ENCODE measurements around the gene RMI2. TPM values are rescaled to one million over a fixed set of nuclear protein-coding genes. Genes with fewer than 3 reads are reported as not detected.
A peak's percentile ranks its signal among the peaks of the same experiment; 100 is the strongest.
"Not testable (repeated sequence)": the region's sequence is repeated elsewhere in the genome, so short reads cannot be mapped to it uniquely, and the experiment has no call there.

RMI2 gene
- total RNA-seq, 6 donors from 2014 or later, result 2.6 to 6.3 (median 2.7) TPM

DNA sequence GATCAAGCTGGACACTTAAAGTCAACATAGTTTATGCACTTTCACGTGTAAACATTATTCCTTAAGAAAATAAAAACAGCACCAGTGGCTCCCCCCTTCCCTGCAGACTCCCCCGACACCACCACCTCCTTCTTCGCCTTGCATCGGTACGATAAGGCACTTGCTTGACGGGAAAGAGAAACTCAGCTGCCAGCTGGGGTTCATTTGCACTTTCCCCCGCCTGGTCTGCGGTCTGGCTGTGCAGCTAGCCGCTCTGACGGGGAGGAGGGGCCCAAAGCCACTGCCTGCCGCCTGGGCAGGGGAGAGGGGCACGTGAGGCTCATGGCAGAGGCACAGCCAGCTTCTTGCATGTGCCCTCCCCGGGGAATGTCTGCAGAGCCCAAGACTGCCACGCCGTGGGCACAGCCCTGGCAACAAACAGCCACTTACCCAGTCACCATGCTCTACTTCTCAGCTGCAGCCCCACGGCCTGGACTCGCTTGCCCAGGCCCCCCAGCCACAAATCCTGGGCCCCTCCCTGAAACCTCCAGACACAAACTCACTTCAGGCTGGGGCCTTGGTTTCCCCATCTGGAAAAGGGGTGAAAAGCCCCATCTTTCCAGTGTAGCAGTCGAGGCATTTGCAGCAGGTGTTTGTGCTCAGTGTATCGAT is 47.6 kb upstream of the RMI2 start:
- whole genome bisulfite sequencing, 2 donors, result 6 to 14% methylated on average over 10 to 18 of the region's 19 CpGs
- ATAC-seq (ENCODE audit: low FRiP score in 2 of 2), result peak; percentile 81 to 91
- no peaks in the 10 kb centered on the region for H3K36me3 ChIP-seq
- DNase-seq, result peak; percentile 87 to 94
- no peaks in the 10 kb centered on the region for H3K27me3 ChIP-seq
- peaks cover 15 to 22% (median 19%) of the 10 kb centered on the region in 4 donors for H3K4me1 ChIP-seq
- peak overlapping the region in 2 of 4 donors; percentile 17 to 21 for H3K4me3 ChIP-seq
- TF ChIP-seq POLR2AphosphoS5 (IDR thresholded peaks at IDR 0.05), result peak; percentile 39 to 64
- TF ChIP-seq, protein P1, sequence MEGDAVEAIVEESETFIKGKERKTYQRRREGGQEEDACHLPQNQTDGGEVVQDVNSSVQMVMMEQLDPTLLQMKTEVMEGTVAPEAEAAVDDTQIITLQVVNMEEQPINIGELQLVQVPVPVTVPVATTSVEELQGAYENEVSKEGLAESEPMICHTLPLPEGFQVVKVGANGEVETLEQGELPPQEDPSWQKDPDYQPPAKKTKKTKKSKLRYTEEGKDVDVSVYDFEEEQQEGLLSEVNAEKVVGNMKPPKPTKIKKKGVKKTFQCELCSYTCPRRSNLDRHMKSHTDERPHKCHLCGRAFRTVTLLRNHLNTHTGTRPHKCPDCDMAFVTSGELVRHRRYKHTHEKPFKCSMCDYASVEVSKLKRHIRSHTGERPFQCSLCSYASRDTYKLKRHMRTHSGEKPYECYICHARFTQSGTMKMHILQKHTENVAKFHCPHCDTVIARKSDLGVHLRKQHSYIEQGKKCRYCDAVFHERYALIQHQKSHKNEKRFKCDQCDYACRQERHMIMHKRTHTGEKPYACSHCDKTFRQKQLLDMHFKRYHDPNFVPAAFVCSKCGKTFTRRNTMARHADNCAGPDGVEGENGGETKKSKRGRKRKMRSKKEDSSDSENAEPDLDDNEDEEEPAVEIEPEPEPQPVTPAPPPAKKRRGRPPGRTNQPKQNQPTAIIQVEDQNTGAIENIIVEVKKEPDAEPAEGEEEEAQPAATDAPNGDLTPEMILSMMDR (IDR thresholded peaks at IDR 0.05), result peak in 3 of 6 experiments; percentile 16 to 37 (median 33)
- peak in 1 of 4 donors; percentile 25 for TF ChIP-seq EP300 (IDR thresholded peaks at IDR 0.05)
- TF ChIP-seq POLR2A (IDR thresholded peaks at IDR 0.05), result peak in 1 of 4 donors; percentile 19
- H3K27ac ChIP-seq, result peak overlapping the region; percentile 41 to 62 (median 60)
- H3K9me3 ChIP-seq, result no peaks in the 10 kb centered on the region

DNA sequence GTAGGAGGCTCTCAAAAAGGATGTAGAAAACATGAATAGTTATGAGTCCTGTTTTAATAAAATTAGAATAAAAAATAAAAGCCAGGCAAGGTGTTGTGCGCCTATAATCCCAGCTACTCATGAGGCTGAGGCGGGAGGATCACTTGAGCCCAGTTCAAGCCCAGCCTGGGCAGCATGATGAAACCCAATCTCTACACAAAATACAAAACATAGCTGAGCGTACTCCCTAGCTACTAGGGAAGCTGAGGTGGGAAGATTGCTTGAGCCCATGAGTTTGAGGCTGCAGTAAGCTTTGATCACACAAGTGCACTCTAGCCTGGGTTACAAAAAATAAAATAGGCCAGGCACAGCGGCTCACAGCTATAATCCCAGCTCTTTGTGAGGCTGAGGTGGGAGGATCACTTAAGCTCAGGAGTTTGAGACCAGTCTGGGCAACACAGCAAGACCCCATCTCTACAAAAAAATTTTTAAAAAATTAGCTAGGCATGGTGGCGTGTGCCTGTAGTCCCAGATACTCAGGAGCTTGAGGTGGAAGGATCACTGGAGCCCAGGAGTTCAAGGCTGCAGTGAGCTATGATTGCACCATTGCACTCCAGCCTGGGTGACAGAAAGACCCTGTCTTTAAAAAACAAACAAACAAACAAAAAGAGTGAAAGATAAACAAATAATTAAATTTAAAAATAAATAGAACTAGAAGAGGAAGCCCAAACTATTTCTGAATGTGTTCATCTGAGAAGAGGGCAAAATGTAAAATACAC is 46.9 kb upstream of the RMI2 start:
- TF ChIP-seq, protein P1 (IDR thresholded peaks at IDR 0.05), result no peak
- no peak for TF ChIP-seq POLR2A (IDR thresholded peaks at IDR 0.05)
- no peak for TF ChIP-seq EP300 (IDR thresholded peaks at IDR 0.05)
- TF ChIP-seq POLR2AphosphoS5 (IDR thresholded peaks at IDR 0.05), result no peak
- ATAC-seq (ENCODE audit: low FRiP score in 2 of 2), result no peak
- Histone ChIP-seq H3K4me1 (peaks cover 15 to 26% (median 22%) of the 10 kb centered on the region in 4 donors), H3K36me3 (no peaks in the 10 kb centered on the region), H3K4me3 (no peak overlapping the region), H3K9me3 (no peaks in the 10 kb centered on the region), H3K27me3 (no peaks in the 10 kb centered on the region), H3K27ac (peak overlapping the region; percentile 41 to 62 (median 60))
- DNase-seq, result no peak
- WGBS, 2 donors, result 81 to 92% methylated on average over 5 of the region's 5 CpGs

DNA sequence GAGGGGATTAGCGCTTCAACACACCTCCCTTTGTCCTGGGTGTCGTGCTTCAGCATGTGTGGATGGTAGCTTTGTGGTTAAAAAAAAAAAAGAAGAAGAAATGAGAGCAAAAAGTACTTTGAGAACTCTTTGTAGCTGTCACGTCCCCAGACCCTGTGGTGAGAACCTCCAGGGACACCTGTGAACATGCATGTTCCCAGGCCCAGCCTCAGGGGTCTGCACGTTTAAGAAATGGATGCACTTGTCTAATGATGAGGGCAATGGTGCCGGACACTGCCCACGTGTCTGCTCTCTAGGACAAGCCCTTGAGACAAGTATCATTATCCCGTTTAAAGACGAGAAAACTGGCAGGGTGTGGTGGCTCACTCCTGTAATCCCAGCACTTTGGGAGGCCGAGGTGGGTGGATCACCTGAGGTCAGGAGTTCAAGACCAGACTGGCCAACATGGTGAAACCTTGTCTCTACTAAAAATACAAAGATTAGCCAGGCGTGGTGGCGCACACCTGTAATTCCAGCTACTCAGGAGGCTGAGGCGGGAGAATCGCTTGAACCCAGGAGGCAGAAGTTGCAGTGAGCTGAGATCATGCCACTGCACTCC is 46.2 kb upstream of the RMI2 start:
- DNase-seq; H3K36me3 ChIP-seq; H3K9me3 ChIP-seq; H3K4me3 ChIP-seq; H3K27me3 ChIP-seq; H3K27ac ChIP-seq; ATAC-seq (ENCODE audit: low FRiP score in 2 of 2): not testable (repeated sequence)
- H3K4me1 ChIP-seq, result peaks cover 15 to 32% (median 22%) of the 10 kb centered on the region in 4 donors
- WGBS, 2 donors, result 77% methylated on average over 13 of the region's 13 CpGs

DNA sequence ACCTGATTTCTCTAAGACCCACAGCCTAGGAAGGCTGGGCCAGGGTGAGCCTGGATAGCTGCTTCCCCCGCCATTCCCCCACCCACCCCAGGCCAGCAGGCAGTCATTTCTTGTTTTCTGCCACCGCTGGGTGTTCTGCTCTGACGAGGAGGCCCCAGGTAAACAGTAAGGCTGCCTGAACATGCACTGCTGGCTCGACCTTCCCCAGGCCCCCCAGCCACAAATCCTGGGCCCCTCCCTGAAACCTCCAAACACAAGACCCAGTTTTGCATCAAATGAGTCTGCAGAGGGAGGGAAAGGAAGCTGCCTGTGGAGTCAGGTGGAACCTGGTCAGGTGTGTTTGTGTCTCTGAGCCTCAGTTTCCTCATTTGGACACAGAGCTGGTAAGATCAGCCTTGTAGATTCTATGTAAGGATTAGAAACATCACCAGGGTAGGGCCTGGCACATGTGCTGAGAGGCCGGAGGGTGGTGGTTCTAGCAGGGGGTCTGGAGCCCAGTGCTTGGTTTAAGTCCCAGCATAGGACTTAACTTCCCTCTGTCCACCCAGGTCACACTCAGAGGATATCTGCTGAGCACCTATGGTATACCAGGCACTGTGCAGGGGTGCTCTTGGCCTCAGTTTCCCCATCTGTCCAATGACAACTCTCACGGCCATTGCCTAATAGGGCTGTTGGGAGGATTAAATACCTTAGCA is 45.2 kb upstream of the RMI2 start:
- H3K4me3 ChIP-seq, result no peak overlapping the region
- no peak overlapping the region for H3K27ac ChIP-seq
- DNase-seq (no peak), ATAC-seq (ENCODE audit: low FRiP score in 2 of 2) (no peak)
- H3K9me3 ChIP-seq, result no peaks in the 10 kb centered on the region
- no peaks in the 10 kb centered on the region for H3K36me3 ChIP-seq
- H3K4me1 ChIP-seq, result peaks cover 15 to 32% (median 22%) of the 10 kb centered on the region in 4 donors
- H3K27me3 ChIP-seq, result no peaks in the 10 kb centered on the region
- TF ChIP-seq POLR2A (IDR thresholded peaks at IDR 0.05) (no peak), EP300 (IDR thresholded peaks at IDR 0.05) (no peak), POLR2AphosphoS5 (IDR thresholded peaks at IDR 0.05) (no peak)
- TF ChIP-seq, protein P1 (IDR thresholded peaks at IDR 0.05), result no peak
- WGBS, 2 donors, result 62 to 93% methylated on average over 3 to 6 of the region's 6 CpGs

DNA sequence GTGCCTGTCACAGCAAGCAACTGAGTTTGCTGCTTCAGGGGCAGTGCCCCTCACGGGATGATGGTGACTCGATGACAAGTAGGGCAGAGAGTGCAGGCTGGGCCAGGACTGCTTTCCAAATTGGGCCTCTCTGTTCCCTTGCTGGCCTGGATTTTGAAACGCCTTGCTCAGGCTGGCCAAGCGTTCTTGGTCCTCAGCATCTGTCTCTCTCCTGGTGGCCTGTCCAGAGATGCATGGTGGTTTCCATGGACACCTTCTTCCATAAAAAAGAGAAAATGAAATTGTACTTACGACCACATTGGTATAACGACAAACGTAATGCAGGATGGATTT is 44.7 kb upstream of the RMI2 start:
- Histone ChIP-seq H3K36me3 (no peaks in the 10 kb centered on the region), H3K4me3 (no peak overlapping the region), H3K4me1 (peaks cover 15 to 32% (median 22%) of the 10 kb centered on the region in 4 donors), H3K27me3 (no peaks in the 10 kb centered on the region), H3K9me3 (no peaks in the 10 kb centered on the region), H3K27ac (no peak overlapping the region)
- 90 to 98% methylated on average over 5 of the region's 7 CpGs for WGBS, 2 donors
- TF ChIP-seq POLR2A (IDR thresholded peaks at IDR 0.05), result no peak
- TF ChIP-seq EP300 (IDR thresholded peaks at IDR 0.05), result no peak
- no peak for TF ChIP-seq POLR2AphosphoS5 (IDR thresholded peaks at IDR 0.05)
- TF ChIP-seq, protein P1 (IDR thresholded peaks at IDR 0.05), result no peak
- ATAC-seq (ENCODE audit: low FRiP score in 2 of 2), result no peak
- DNase-seq, result no peak
